ENCODE measurements around the gene ZPR1.
"Not testable (repeated sequence)": the region's sequence is repeated elsewhere in the genome, so short reads cannot be mapped to it uniquely, and the experiment has no call there.

ZPR1 gene

DNA sequence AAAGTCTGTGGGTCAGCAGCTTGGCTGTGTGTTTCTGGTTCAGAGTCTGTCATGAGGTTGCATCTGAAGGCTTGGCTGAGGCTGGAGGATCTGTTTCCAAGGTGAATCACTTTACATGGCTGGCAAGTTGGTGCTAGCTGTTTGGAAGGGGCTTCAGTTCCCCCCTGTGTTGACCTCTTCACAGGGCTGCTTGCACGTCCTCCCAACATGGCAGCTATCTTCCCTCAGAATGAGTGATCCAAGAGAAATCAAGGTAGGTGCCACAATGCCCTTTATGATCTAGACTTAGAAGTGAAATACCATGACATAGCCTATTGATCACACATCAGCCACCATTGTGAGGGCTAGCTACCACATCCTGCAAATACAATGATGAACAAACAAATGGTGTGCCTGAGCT is 25.3 kb upstream of the ZPR1 start:
- no peak for DNase-seq (ENCODE audit: low spot score)
- in situ Hi-C loops (cut with MboI; ENCODE audit: low pct_unique_long_range_greater_than_20kb, low sequenced_read_pairs, unreplicated experiment): no loop called here
- TF ChIP-seq, protein P1, sequence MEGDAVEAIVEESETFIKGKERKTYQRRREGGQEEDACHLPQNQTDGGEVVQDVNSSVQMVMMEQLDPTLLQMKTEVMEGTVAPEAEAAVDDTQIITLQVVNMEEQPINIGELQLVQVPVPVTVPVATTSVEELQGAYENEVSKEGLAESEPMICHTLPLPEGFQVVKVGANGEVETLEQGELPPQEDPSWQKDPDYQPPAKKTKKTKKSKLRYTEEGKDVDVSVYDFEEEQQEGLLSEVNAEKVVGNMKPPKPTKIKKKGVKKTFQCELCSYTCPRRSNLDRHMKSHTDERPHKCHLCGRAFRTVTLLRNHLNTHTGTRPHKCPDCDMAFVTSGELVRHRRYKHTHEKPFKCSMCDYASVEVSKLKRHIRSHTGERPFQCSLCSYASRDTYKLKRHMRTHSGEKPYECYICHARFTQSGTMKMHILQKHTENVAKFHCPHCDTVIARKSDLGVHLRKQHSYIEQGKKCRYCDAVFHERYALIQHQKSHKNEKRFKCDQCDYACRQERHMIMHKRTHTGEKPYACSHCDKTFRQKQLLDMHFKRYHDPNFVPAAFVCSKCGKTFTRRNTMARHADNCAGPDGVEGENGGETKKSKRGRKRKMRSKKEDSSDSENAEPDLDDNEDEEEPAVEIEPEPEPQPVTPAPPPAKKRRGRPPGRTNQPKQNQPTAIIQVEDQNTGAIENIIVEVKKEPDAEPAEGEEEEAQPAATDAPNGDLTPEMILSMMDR (IDR thresholded peaks at IDR 0.05; ENCODE audit: extremely low read depth, insufficient read depth, missing control alignments): no peak

DNA sequence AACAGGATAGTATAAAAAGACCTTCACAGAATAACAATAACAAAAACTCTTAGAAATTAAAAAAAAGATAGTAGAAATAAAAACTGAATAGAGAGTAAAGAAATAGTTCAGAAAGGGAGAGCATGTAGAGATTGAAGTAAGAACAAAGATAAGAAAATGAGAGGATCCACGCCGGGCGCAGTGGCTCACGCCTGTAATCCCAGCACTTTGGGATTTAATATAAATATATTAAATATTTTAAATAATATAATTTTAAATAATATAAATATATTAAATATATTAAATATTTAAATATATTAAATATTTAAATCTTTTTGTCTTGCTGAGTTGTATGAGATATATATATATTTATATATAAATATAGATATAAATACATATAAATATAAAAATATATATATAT is 24.3 kb upstream of the ZPR1 start:
- DNase-seq (ENCODE audit: low spot score): no peak
- in situ Hi-C loops (cut with MboI; ENCODE audit: low pct_unique_long_range_greater_than_20kb, low sequenced_read_pairs, unreplicated experiment): no loop called here

DNA sequence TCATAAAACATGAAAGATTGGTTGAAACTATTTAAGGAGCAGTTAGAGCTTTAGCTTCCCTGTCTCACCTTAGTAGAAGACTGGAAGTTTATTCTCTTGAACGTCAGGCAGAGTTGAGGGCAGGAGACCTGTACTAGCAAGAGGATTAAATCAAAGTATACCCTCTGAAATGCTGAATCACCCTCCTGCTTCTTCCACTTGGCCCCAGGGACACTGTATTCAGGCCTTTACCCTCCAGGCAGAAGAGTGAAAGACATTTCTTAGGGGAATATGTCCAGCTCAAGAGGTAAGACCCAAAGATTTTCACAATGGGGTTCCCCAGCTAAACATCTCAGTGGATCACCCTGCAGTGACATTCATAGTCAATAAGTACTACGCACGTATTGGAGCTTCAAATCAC is 23.4 kb upstream of the ZPR1 start:
- DNase-seq (ENCODE audit: low spot score): no peak
- TF ChIP-seq, protein P1 (IDR thresholded peaks at IDR 0.05; ENCODE audit: extremely low read depth, insufficient read depth, missing control alignments): no peak
- in situ Hi-C loops (cut with MboI; ENCODE audit: low pct_unique_long_range_greater_than_20kb, low sequenced_read_pairs, unreplicated experiment): no loop called here

More for the DNA sequence above, 24.3 kb upstream of the ZPR1 start:
- TF ChIP-seq, protein P1 (IDR thresholded peaks at IDR 0.05; ENCODE audit: extremely low read depth, insufficient read depth, missing control alignments): no peak

DNA sequence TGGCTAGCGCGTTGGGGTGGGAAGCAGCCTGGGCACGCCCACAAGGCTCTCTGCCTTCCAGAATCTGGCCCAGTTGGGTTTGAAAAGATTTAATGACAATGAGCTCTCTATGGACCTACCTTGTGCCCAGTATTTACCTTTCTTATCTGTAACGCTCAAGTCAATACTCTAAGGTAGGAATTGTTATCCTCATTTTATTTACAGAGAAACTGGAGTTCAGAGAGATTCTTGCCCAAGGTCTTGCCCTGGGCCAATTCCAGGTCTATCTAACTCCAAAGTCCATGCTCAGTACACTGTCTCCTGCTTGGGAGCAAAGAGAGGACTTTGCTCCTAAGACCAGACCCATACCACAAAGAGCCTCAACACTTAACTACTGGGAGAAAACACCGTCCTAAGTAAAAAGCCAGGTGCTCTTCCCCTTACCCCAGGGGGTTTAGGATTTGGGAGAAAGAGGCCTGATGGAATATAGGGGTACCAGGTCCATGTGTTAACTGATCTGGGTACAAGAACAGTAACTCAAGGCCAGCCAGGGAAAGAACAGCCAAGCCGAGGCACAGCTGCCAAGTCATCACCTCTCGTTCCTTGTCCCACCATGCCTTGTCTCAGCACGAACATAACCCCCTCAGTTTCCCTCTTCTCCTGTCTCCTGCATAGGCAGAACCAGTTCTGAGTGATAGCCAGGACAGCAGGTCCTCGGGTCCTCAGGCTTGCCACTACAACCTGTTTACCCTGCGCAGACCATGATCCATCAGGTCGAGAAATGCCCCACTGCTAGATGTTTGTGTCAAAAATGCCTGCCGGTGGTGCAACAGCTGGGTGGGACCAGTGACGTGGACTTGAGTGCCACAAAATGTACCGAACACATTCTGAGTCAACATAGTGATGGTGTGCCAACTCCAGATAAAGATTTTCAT is 20.7 kb upstream of the ZPR1 start:
- in situ Hi-C loops (cut with MboI; ENCODE audit: low pct_unique_long_range_greater_than_20kb, low sequenced_read_pairs, unreplicated experiment): no loop called here
- no peak for DNase-seq (ENCODE audit: low spot score)
- TF ChIP-seq, protein P1 (IDR thresholded peaks at IDR 0.05; ENCODE audit: extremely low read depth, insufficient read depth, missing control alignments): no peak

DNA sequence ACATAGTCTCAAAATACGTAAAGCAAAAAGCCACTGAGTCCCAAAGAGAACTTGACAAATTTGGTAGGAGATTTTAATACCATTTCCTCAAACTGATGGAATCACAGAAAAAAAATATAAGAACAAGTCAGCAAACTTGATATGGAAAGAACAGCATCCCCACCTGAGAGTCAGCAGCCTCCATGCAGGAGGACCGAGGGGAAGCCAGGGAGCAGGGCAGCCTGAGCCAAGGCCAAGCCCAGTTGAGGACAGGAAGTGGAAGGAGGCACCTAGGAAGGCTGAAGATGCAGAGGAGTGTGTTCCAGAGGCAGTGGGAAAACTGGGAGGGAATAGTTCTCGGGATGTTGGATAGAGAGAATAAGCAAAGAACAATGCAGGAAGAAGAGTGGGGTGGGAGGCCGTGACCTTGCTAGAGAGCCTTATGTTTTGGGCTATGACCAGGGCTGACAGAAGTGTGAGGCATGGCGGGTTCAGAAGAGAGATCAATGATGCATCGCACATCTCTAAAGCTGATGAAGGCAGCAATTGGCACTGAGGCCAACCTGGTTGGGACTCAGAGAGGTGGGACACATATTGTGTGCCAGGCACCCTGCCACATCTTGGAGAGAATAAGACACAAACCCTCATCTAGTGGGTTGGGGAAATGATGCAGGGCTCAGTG is 19.9 kb upstream of the ZPR1 start:
- TF ChIP-seq, protein P1 (IDR thresholded peaks at IDR 0.05; ENCODE audit: extremely low read depth, insufficient read depth, missing control alignments): no peak
- DNase-seq (ENCODE audit: low spot score): no peak
- in situ Hi-C loops (cut with MboI; ENCODE audit: low pct_unique_long_range_greater_than_20kb, low sequenced_read_pairs, unreplicated experiment): no loop called here

DNA sequence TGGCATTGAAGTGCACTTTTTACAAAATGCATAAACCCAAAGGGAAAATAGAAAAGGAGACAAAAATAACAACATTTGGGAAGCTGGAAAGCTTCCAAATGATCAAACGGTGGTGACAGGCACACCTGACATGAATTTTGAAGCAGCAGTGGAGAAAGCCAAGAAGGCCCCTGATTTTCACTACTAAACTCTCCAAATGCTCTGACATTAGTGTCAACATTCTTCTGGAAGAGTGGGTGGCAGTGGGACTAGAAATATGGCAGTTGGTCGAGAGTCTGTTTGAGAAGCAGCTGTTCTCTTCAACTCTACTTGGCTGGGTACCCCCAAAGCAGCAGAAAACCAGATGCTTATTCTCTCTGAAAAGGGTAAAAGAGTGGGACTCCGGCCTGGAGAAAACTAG is 16.2 kb upstream of the ZPR1 start:
- in situ Hi-C loops (cut with MboI; ENCODE audit: low pct_unique_long_range_greater_than_20kb, low sequenced_read_pairs, unreplicated experiment): no loop called here
- TF ChIP-seq, protein P1 (IDR thresholded peaks at IDR 0.05; ENCODE audit: extremely low read depth, insufficient read depth, missing control alignments): no peak
- DNase-seq (ENCODE audit: low spot score): no peak

DNA sequence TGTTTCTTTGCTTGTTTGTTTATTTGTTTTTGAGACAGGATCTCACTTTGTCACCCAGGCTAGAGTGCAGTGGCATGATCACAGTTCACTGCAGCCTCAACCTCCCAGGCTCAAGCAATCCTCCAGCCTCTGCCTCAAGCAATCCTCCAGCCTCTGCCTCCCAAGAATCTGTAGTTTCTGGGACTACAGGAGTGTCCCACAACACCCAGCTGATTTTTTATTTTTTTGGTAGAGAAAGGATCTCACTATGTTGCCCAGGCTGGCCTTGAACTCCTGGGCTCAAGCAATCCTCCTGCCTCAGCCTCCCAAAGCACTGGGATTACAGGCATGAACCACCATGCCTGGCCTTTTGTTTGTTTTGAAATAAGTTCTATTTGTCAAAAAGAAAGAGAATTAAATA is 13.8 kb upstream of the ZPR1 start:
- in situ Hi-C loops (cut with MboI; ENCODE audit: low pct_unique_long_range_greater_than_20kb, low sequenced_read_pairs, unreplicated experiment); DNase-seq (ENCODE audit: low spot score): not testable (repeated sequence)

All from GM13977 (cell line).